Measurements from ENCODE around the gene AMFR.

Gene AMFR

DNA sequence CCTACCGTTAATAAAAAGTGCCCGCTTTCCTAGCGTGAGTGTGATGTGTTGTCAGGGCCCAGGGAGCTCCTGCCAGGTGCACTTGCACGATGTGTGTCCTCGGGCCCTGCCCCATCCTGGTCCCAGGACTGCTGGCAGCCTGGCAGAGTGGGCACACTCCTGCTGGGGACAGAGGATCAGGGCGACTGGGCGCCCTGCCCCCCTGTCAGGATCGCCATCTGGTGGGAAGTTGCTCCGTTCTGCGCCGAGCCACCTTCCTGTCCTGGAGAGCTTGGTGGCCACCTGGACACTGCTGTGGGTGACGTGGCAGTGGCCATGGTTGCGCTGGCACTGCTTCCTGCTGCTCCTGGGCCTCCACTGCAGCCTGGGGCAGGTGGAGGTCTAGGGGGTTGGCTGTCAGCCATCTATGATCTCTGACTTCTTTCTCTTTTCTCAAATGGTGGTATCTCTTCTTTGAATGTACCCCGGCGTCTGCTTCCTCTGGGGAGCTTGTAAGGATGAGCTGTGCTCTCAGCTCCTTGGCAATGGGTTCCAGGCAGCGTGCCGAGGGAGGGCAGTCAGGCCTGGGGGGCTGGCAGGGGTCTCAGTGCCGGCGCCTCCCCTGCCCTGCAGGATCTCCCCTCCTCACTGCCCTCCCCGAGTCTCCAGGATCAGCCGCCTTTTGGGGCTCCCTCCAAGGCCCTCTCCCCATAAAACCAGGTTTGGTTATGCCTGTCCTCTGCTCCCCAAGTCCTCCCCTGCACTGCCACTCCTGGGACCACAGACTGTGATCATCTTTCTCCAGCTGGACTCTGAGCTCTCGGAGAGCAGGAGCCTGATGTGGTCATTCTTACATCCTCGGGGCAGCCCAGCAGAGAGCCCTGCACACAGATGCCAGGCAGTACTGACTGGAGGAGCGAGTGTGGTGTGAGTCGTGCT, 76.9 kb downstream of the AMFR start:
- Histone ChIP-seq H3K36me3 (ENCODE audit: control insufficient read depth, insufficient read depth, low read length) (no peaks in the 10 kb centered on the region), H3K27me3 (ENCODE audit: control insufficient read depth, insufficient read depth, low read length) (no peaks in the 10 kb centered on the region), H3K4me3 (ENCODE audit: low read length) (no peak overlapping the region), H3K4me1 (ENCODE audit: control insufficient read depth, insufficient read depth, low read length) (no peaks in the 10 kb centered on the region), H3K9ac (ENCODE audit: low read length) (no peak overlapping the region), H3K9me3 (ENCODE audit: control insufficient read depth, low read length) (no peaks in the 10 kb centered on the region)

DNA sequence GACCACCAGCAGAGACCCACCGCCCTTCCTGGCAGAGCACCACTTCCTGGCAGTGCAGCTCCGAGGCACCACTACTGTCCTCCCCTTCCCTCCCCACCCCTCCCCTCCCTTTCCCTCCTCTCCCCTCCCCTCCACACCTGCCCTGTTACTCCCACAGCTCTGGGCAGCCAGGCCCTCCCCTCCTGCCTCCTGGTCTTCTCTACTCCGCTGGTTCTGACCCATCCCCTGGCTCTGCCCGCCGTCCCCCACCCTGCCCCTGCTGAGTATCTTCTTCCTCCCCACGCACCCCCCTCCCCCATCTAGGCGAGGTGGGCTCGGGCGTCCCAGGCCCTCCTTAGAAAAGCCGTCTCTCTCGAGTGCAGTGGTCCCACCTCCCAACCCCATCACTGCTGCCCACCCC, 77.7 kb downstream of the AMFR start:
- Histone ChIP-seq H3K36me3 (ENCODE audit: control insufficient read depth, insufficient read depth, low read length) (no peaks in the 10 kb centered on the region), H3K4me1 (ENCODE audit: control insufficient read depth, insufficient read depth, low read length) (no peaks in the 10 kb centered on the region), H3K27me3 (ENCODE audit: control insufficient read depth, insufficient read depth, low read length) (no peaks in the 10 kb centered on the region), H3K9ac (ENCODE audit: low read length) (no peak overlapping the region), H3K4me3 (ENCODE audit: low read length) (no peak overlapping the region), H3K9me3 (ENCODE audit: control insufficient read depth, low read length) (no peaks in the 10 kb centered on the region)

DNA sequence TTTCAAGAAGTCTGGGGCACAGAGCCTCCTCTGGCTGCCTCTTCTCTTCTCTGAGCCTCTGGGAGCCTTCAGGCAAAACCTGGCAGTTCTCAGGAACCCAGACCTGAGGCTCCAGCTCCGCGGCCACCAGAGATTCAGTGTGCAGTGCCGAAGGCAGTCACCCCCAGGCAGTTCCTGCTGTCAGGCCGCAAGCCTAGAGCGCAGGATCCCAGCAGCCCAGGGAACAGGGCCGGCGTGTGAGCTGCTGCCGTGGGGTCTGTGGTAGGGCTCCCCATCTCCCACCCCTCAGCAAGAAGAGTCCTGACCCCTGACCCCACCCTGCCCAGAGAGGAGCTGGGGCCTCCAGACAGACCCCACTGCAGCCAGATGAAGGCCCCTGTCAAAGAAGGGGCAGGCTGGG, 78.2 kb downstream of the AMFR start:
- H3K4me1 ChIP-seq (ENCODE audit: control insufficient read depth, insufficient read depth, low read length): no peaks in the 10 kb centered on the region
- no peak overlapping the region for H3K4me3 ChIP-seq (ENCODE audit: low read length)
- H3K9me3 ChIP-seq (ENCODE audit: control insufficient read depth, low read length): no peaks in the 10 kb centered on the region
- H3K27me3 ChIP-seq (ENCODE audit: control insufficient read depth, insufficient read depth, low read length): no peaks in the 10 kb centered on the region
- no peak overlapping the region for H3K9ac ChIP-seq (ENCODE audit: low read length)
- H3K36me3 ChIP-seq (ENCODE audit: control insufficient read depth, insufficient read depth, low read length): no peaks in the 10 kb centered on the region

DNA sequence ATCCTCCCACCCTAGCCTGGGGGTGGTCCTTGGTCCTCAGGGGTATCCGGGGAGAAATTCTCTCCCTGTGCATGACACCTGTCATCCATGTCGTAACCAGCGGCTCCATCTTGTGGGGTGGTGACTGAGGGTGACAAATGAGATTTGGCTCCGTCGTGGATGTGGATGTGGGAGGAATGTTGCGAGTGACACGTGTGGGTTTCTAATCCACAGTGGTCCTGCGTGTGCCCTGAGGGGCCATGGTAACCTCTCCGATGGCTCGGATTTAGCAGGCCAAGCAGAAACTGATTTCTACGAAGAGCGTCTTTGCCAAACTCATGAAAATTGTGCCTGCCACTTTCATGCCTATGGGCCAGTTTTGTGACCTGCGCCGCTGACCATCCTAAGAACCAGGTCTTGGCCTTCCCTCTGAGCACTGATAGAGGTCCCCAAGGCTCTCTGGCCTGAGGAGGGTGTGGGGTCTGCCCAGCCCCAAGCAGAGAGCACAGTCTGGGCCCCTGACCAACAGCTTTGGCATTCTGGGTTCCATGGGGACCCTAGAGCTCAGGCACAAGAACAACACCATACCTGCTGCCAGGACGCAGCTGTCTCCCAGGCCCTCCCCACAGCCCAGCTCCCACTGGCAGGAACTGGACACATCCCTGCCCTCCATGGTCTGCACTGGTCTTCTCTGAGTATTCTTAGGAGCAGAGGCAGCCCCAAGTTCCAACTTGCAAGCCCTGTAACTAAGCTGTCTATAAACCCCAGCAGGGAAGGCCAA, 79.0 kb downstream of the AMFR start:
- H3K4me3 ChIP-seq (ENCODE audit: low read length): no peak overlapping the region
- no peaks in the 10 kb centered on the region for H3K36me3 ChIP-seq (ENCODE audit: control insufficient read depth, insufficient read depth, low read length)
- no peaks in the 10 kb centered on the region for H3K9me3 ChIP-seq (ENCODE audit: control insufficient read depth, low read length)
- no peaks in the 10 kb centered on the region for H3K27me3 ChIP-seq (ENCODE audit: control insufficient read depth, insufficient read depth, low read length)
- H3K4me1 ChIP-seq (ENCODE audit: control insufficient read depth, insufficient read depth, low read length): no peaks in the 10 kb centered on the region
- H3K9ac ChIP-seq (ENCODE audit: low read length): no peak overlapping the region

DNA sequence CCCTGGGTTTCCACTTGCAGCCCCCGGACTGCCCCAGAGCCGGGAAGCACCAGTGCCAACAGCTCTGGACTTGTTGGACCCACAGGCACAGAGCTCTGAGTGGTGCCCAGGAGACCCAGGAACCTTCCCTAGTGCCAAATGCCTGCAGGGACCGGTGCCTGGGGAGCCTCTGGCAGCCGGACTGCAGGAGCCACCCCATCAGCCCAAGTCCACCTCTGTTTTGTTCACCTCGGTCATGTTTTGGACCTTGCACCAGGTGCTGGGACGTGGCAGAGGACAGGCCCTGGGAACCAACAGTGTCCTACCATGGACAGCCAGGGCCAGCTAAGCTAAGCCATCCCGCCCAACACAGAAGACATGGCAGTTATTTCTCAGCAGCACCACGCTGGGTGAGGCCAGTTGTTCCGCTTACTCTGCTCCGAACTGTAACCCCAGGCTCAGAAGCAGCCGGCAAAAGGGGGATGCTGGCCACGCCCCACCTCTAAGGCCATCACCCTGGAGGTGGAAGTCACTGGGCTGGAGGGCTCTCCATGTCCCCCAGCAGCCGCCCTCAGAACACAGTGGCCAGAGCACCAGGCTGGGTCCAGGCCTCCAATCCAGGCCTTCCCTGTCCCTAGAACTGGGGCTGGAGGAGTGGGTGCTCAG, 79.8 kb downstream of the AMFR start:
- Histone ChIP-seq H3K36me3 (ENCODE audit: control insufficient read depth, insufficient read depth, low read length) (no peaks in the 10 kb centered on the region), H3K4me3 (ENCODE audit: low read length) (no peak overlapping the region), H3K9ac (ENCODE audit: low read length) (no peak overlapping the region), H3K27me3 (ENCODE audit: control insufficient read depth, insufficient read depth, low read length) (no peaks in the 10 kb centered on the region), H3K4me1 (ENCODE audit: control insufficient read depth, insufficient read depth, low read length) (no peaks in the 10 kb centered on the region), H3K9me3 (ENCODE audit: control insufficient read depth, low read length) (no peaks in the 10 kb centered on the region)

DNA sequence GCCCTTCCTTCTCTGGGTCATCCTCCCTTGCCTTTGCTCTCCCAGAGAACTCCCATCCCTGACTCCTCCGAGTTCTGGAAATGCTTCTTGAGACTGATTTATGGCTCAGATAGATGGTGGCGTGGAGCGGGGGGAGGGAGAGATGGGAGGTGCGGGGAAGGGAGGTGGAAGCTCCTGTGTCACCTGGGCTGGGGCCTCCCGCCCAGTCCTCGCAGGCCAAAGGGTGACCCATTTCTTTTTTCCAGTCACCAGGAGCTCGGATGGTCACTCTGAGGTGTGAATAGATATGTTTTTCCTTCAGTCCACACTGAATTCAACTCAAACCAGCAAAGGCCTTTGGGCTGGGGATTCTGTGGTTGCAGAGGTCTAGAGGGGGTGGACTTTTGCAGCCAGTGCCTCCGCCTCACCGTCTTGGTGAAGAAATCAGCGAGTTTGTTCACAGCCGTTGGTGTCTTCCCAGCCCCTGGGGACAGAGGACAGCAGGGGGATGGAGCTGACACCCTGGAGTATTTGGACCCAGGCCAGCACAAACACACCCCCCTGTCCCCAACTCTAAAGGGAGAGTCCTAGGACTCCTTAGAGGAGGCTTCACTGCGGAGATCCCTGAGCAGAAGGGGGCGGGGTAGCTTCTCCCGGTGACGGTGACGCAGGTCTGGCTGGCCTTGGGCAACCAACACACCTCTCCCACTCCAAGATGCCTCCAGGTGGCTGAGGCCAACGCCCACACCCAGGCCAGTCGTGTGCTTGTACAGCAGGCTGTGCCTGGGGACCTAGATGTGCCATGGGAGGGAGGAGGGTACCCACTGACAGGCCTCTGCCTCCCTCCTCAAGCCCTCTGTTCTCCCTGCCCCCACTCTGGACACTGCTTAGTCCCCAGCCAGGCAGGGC, 80.6 kb downstream of the AMFR start:
- Histone ChIP-seq H3K9ac (ENCODE audit: low read length) (no peak overlapping the region), H3K36me3 (ENCODE audit: control insufficient read depth, insufficient read depth, low read length) (no peaks in the 10 kb centered on the region), H3K9me3 (ENCODE audit: control insufficient read depth, low read length) (no peaks in the 10 kb centered on the region), H3K27me3 (ENCODE audit: control insufficient read depth, insufficient read depth, low read length) (no peaks in the 10 kb centered on the region), H3K4me1 (ENCODE audit: control insufficient read depth, insufficient read depth, low read length) (no peaks in the 10 kb centered on the region), H3K4me3 (ENCODE audit: low read length) (no peak overlapping the region)

DNA sequence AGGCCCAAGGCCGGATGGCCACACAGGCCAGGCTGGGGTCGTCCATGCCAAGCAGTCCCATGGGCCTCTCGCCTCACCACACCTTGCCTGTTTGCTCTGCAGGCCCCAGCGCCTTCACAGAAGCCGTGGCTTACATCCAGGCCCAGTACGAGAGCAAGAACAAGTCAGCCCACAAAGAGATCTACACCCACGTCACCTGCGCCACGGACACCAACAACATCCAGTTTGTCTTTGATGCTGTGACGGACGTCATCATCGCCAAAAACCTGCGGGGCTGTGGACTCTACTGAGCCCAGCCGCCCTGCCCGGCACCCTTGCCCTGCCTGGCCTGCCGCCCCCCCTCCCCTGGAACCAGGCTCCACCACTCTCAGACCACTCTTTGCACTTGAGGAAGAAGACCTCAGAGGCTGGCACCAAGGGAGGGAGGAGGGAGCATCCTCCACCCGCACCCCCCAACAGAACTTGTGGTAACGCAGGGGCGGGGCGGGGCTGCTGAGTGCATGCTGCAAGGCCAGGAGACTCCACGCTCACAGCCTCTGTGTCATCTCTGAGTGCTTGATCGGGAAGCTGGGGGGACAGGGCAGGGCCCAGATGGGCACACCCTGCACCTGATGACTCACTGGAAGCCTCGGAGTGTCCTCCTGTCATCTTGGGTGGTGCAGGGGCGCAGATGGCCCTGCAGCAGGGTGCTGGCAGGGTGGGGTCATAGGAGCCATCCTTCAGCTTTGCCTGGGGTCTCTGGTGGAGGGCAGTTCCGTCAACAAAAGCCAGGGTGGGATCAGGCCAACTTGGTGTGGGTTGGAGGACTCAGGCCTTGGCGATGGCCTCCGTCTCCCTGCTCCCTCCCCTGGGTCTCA, 81.5 kb downstream of the AMFR start:
- Histone ChIP-seq H3K27me3 (ENCODE audit: control insufficient read depth, insufficient read depth, low read length) (no peaks in the 10 kb centered on the region), H3K4me3 (ENCODE audit: low read length) (no peak overlapping the region), H3K9me3 (ENCODE audit: control insufficient read depth, low read length) (no peaks in the 10 kb centered on the region), H3K36me3 (ENCODE audit: control insufficient read depth, insufficient read depth, low read length) (no peaks in the 10 kb centered on the region), H3K9ac (ENCODE audit: low read length) (no peak overlapping the region), H3K4me1 (ENCODE audit: control insufficient read depth, insufficient read depth, low read length) (no peaks in the 10 kb centered on the region)

DNA sequence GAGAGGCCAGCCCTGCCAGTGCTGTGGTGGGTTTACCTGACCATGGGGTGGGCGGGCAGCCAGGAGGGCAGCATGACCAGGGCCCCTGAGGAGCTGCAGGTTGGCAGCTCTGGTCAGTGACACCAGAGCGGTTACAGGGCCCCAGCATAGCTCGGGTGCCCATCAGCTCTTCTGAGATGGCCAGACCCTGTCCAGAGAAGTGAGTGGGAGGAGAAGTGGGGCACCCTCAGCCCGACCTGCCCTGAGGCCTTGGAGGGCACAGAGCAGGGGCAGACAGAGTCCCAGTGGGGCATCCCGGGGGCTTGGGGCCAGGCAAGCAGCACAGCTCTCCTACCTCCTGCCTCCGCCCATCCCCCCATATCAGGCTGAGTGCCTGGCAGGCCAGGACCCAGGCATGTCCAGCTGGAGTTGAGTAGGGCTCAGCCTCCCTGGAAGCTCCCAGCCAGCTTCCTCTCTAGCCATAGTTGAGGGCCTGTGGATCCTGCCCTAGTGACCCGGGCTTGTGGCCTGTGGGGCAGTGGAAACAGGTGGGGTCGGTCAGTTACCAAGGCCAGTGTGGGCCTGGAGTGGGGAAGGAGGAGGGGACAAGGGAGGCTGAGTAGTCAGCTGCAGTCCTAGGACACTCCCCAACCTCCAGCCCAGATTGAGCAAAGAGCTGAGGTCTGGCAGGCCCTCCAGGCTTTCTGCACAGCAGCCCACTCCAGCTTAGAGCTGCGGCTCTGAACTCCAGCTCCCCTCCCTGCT, 83.5 kb downstream of the AMFR start:
- Histone ChIP-seq H3K4me1 (ENCODE audit: control insufficient read depth, insufficient read depth, low read length) (no peaks in the 10 kb centered on the region), H3K36me3 (ENCODE audit: control insufficient read depth, insufficient read depth, low read length) (no peaks in the 10 kb centered on the region)

DNA sequence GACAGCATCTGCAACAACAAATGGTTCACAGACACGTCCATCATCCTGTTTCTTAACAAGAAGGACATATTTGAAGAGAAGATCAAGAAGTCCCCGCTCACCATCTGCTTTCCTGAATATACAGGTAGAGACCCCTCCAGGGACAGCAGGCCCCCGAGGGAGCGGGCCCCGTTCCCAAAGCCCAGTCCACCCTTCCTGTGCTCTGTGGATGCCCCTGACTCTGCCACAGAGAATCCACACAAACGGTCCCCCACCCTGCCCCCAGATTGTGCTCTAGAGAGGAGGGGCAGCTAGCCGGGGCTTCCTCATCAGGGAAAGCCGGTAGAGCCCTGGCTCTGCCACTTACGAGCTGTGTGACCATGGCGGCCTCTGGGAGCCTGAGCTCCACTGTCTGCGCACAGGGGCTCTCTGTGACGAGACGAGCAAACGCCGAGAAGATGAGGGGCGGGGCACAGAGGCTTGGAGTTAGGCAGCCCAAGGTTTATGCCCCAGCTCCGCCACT, 84.4 kb downstream of the AMFR start:
- no peaks in the 10 kb centered on the region for H3K27me3 ChIP-seq (ENCODE audit: control insufficient read depth, insufficient read depth, low read length)
- H3K4me3 ChIP-seq (ENCODE audit: low read length): no peak overlapping the region
- no peak overlapping the region for H3K9ac ChIP-seq (ENCODE audit: low read length)
- no peaks in the 10 kb centered on the region for H3K4me1 ChIP-seq (ENCODE audit: control insufficient read depth, insufficient read depth, low read length)
- H3K9me3 ChIP-seq (ENCODE audit: control insufficient read depth, low read length): no peaks in the 10 kb centered on the region
- H3K36me3 ChIP-seq (ENCODE audit: control insufficient read depth, insufficient read depth, low read length): no peaks in the 10 kb centered on the region

More for the DNA sequence above, 83.5 kb downstream of the AMFR start:
- H3K27me3 ChIP-seq (ENCODE audit: control insufficient read depth, insufficient read depth, low read length): no peaks in the 10 kb centered on the region
- H3K4me3 ChIP-seq (ENCODE audit: low read length): no peak overlapping the region
- no peak overlapping the region for H3K9ac ChIP-seq (ENCODE audit: low read length)
- no peaks in the 10 kb centered on the region for H3K9me3 ChIP-seq (ENCODE audit: control insufficient read depth, low read length)

DNA sequence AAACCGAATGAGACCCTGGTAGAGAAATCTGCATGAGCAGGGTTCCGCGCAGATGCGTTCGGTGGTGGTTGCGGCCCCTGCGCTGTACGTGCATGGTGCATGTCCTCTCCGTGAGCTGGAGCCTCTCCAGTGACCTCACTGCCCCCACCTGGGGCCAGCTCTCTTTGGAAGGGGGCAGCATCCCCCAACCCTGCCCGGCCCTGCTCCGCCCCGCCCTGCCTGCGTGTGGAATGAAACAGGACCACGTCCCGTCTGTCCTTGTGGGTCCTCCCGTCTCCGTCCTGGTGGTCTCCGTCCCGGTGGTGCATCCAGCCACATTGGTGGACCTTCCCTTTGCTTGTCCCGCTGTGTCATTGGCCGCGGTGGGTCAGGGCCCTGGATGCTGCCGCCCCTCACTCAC, 84.9 kb downstream of the AMFR start:
- Histone ChIP-seq H3K4me3 (ENCODE audit: low read length) (no peak overlapping the region), H3K4me1 (ENCODE audit: control insufficient read depth, insufficient read depth, low read length) (no peaks in the 10 kb centered on the region), H3K9me3 (ENCODE audit: control insufficient read depth, low read length) (no peaks in the 10 kb centered on the region), H3K27me3 (ENCODE audit: control insufficient read depth, insufficient read depth, low read length) (no peaks in the 10 kb centered on the region), H3K36me3 (ENCODE audit: control insufficient read depth, insufficient read depth, low read length) (no peaks in the 10 kb centered on the region), H3K9ac (ENCODE audit: low read length) (no peak overlapping the region)

Measured in mucosa of stomach (tissue), 1 donor.